Parathyroid adenoma (tissue), 2 donors: Measurements from ENCODE around the gene ZNF627.

Source experiments
- H2AFZ ChIP-seq: fragments of 300-600 bp; sonication (generic); one replicate; pipeline ENCODE4 v1.7.0; 2017; ENCODE audit warnings: antibody characterized with exemption, mild to moderate bottlenecking
- H3K27ac ChIP-seq: fragments of 300-600 bp; sonication (generic); one replicate; pipeline ENCODE4 v1.7.0; 2017
- H3K27me3 ChIP-seq: fragments of 300-600 bp; sonication (generic); one replicate; pipeline ENCODE4 v1.7.0; 2017; ENCODE audit warnings: low read length; ENCODE audit not compliant: control insufficient read depth, insufficient read depth
- H3K36me3 ChIP-seq: fragments of 300-600 bp; sonication (generic); one replicate; pipeline ENCODE4 v1.7.0; 2017; ENCODE audit warnings: low read length; ENCODE audit not compliant: control insufficient read depth, insufficient read depth
- H3K4me1 ChIP-seq: fragments of 300-600 bp; sonication (generic); one replicate; pipeline ENCODE4 v1.7.0; 2017; ENCODE audit warnings: control low read depth
- H3K4me2 ChIP-seq: fragments of 300-600 bp; sonication (generic); one replicate; pipeline ENCODE4 v1.7.0; 2017; ENCODE audit warnings: low read length
- H3K4me3 ChIP-seq: fragments of 300-600 bp; sonication (generic); one replicate; pipeline ENCODE4 v1.7.0; 2017; ENCODE audit warnings: low read depth, low read length
- H3K79me2 ChIP-seq: fragments of 300-600 bp; sonication (generic); one replicate; pipeline ENCODE4 v1.7.0; 2017; ENCODE audit warnings: control low read depth
- H3K9ac ChIP-seq: fragments of 300-600 bp; sonication (generic); one replicate; pipeline ENCODE4 v1.7.0; 2017; ENCODE audit warnings: mild to moderate bottlenecking
- H3K9me3 ChIP-seq: fragments of 300-600 bp; sonication (generic); one replicate; pipeline ENCODE4 v1.7.0; 2017; ENCODE audit warnings: low read length; ENCODE audit not compliant: control insufficient read depth
- TF ChIP-seq, protein P1 (sequence below): fragments of 300-600 bp; sonication (generic); IDR thresholded peaks from one replicate; pipeline ENCODE4 v1.7.0; 2017; ENCODE audit warnings: antibody characterized with exemption, mild to moderate bottlenecking
- donor health status: primary hyperparathyroidism.

ZNF627 gene

GRCh38 chr19:11641244-11641643 is 44.0 kb downstream of the ZNF627 start:
- Histone ChIP-seq H3K9ac (no peak overlapping the region), H2AFZ (no peak overlapping the region), H3K4me3 (no peak overlapping the region), H3K4me2 (no peak overlapping the region), H3K36me3 (no peaks in the 10 kb centered on the region), H3K9me3 (no peaks in the 10 kb centered on the region), H3K4me1 (no peaks in the 10 kb centered on the region), H3K27me3 (no peaks in the 10 kb centered on the region), H3K27ac (no peak overlapping the region), H3K79me2 (no peaks in the 10 kb centered on the region)
- TF ChIP-seq, protein P1, sequence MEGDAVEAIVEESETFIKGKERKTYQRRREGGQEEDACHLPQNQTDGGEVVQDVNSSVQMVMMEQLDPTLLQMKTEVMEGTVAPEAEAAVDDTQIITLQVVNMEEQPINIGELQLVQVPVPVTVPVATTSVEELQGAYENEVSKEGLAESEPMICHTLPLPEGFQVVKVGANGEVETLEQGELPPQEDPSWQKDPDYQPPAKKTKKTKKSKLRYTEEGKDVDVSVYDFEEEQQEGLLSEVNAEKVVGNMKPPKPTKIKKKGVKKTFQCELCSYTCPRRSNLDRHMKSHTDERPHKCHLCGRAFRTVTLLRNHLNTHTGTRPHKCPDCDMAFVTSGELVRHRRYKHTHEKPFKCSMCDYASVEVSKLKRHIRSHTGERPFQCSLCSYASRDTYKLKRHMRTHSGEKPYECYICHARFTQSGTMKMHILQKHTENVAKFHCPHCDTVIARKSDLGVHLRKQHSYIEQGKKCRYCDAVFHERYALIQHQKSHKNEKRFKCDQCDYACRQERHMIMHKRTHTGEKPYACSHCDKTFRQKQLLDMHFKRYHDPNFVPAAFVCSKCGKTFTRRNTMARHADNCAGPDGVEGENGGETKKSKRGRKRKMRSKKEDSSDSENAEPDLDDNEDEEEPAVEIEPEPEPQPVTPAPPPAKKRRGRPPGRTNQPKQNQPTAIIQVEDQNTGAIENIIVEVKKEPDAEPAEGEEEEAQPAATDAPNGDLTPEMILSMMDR: no peak

- Histone ChIP-seq H3K9me3 (no peaks in the 10 kb centered on the region), H2AFZ (no peak overlapping the region), H3K4me2 (no peak overlapping the region), H3K9ac (no peak overlapping the region), H3K4me3 (no peak overlapping the region), H3K4me1 (no peaks in the 10 kb centered on the region), H3K36me3 (no peaks in the 10 kb centered on the region), H3K27ac (no peak overlapping the region), H3K79me2 (no peaks in the 10 kb centered on the region), H3K27me3 (no peaks in the 10 kb centered on the region)
- TF ChIP-seq, protein P1: no peak
Observed at GRCh38 chr19:11642902-11643301, 45.6 kb downstream of the ZNF627 start.

- no peaks in the 10 kb centered on the region for H3K27me3 ChIP-seq
- H3K4me1 ChIP-seq: no peaks in the 10 kb centered on the region
- no peaks in the 10 kb centered on the region for H3K79me2 ChIP-seq
- H3K9ac ChIP-seq: no peak overlapping the region
- TF ChIP-seq, protein P1: no peak
- no peaks in the 10 kb centered on the region for H3K9me3 ChIP-seq
- H3K36me3 ChIP-seq: no peaks in the 10 kb centered on the region
- no peak overlapping the region for H2AFZ ChIP-seq
- no peak overlapping the region for H3K27ac ChIP-seq
- no peak overlapping the region for H3K4me3 ChIP-seq
- no peak overlapping the region for H3K4me2 ChIP-seq
Observed at GRCh38 chr19:11649941-11650340, 52.7 kb downstream of the ZNF627 start.

DNA sequence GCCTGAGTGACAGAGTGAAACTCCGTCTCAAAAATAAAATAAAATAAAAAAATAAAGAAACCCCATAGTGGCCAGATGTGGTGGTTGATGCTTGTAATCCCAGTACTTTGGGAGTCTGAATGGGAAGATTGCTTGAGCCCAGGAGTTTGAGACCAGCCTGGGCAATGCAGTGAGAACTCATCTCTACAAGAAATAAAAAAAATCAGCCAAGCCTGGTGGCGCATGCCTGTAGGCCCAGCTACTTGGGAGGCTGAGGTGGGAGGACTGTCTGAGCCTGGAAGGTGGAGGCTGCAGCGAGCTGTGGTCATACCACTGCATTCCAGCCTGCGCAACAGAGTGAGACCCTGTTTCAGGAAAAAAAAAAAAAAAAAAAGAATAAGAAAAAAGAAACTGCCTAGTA is 53.8 kb downstream of the ZNF627 start:
- H3K4me1 ChIP-seq: no peaks in the 10 kb centered on the region
- H3K27me3 ChIP-seq: no peaks in the 10 kb centered on the region
- H3K79me2 ChIP-seq: no peaks in the 10 kb centered on the region
- no peaks in the 10 kb centered on the region for H3K36me3 ChIP-seq
- H3K4me3 ChIP-seq: no peak overlapping the region
- H2AFZ ChIP-seq: no peak overlapping the region
- TF ChIP-seq, protein P1: no peak
- H3K4me2 ChIP-seq: no peak overlapping the region
- no peaks in the 10 kb centered on the region for H3K9me3 ChIP-seq
- no peak overlapping the region for H3K27ac ChIP-seq
- H3K9ac ChIP-seq: no peak overlapping the region

DNA sequence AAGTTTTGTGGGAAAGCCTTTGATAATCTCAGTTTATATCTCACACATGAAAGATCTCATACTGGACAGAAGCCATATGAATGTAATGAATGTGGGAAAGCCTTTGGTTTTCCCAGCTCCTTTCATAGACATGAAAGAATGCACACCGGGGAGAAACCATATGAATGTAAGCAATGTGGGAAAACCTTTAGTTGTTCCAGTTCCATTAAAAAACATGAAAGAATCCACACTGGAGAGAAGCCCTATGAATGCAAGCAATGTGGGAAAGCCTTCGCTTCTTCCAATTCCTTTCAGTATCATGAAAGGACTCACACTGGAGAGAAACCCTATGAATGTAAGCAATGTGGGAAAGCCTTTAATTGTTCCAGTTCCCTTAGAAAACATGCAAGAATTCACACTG is 54.8 kb downstream of the ZNF627 start:
- no peak overlapping the region for H2AFZ ChIP-seq
- H3K9ac ChIP-seq: no peak overlapping the region
- no peaks in the 10 kb centered on the region for H3K79me2 ChIP-seq
- H3K36me3 ChIP-seq: no peaks in the 10 kb centered on the region
- no peaks in the 10 kb centered on the region for H3K27me3 ChIP-seq
- H3K9me3 ChIP-seq: no peaks in the 10 kb centered on the region
- H3K27ac ChIP-seq: no peak overlapping the region
- H3K4me2 ChIP-seq: no peak overlapping the region
- TF ChIP-seq, protein P1: no peak
- H3K4me1 ChIP-seq: no peaks in the 10 kb centered on the region
- H3K4me3 ChIP-seq: no peak overlapping the region
